Breast epithelium (tissue), 4 donors: Measurements from ENCODE around the gene DIP2A. TPM values are rescaled to one million over a fixed set of nuclear protein-coding genes. Genes with fewer than 3 reads are reported as not detected.

Source experiments
- DNase-seq, 2 donors: peaks; one replicate each; pipeline ENCODE4 v3.0.0-alpha.2; 2019; ENCODE audit warnings: low spot score in 2 of 2
- H3K27ac ChIP-seq, 2 donors: fragments of 200-600 bp; sonication (generic) in 1 of 2; one replicate each; pipeline ENCODE4 v1.5.1; 2016 to 2019; ENCODE audit warnings: mild to moderate bottlenecking in 1 of 2
- H3K27me3 ChIP-seq, 2 donors: fragments of 200-600 bp; sonication (generic) in 1 of 2; one replicate each; pipeline versions ENCODE4 v1.5.1 to v1.6.0; 2017 to 2019; ENCODE audit warnings: control low read depth in 1 of 2, mild to moderate bottlenecking in 1 of 2
- H3K36me3 ChIP-seq: fragments of 200-600 bp; one replicate; pipeline ENCODE4 v1.5.1; 2019
- H3K4me1 ChIP-seq, 2 donors: fragments of 200-600 bp; sonication (generic); one replicate each; pipeline ENCODE4 v1.5.1; 2016 to 2019; ENCODE audit warnings: control low read depth in 1 of 2
- H3K4me3 ChIP-seq, 3 donors: fragments of 200-600 bp; sonication (generic); 1 replicate in 2 of 3; 2 replicates in 1 of 3; pipeline ENCODE4 v1.5.1; 2016 to 2019; ENCODE audit warnings: mild to moderate bottlenecking in 3 of 3, moderate library complexity in 2 of 3
- H3K9me3 ChIP-seq, 2 donors: fragments of 200-600 bp; sonication (generic) in 1 of 2; one replicate each; pipeline ENCODE4 v1.5.1; 2016 to 2019; ENCODE audit warnings: control low read depth in 1 of 2
- CTCF ChIP-seq, 3 donors: fragments of 450-650 bp; IDR thresholded peaks; one replicate each; pipeline ENCODE4 v1.5.1; 2016 to 2017; ENCODE audit warnings: antibody characterized with exemption in 3 of 3, mild to moderate bottlenecking in 3 of 3, moderate library complexity in 3 of 3
- POLR2A ChIP-seq: fragments of 450-650 bp; IDR thresholded peaks from one replicate; pipeline ENCODE4 v1.6.1; 2016; ENCODE audit warnings: antibody characterized with exemption, mild to moderate bottlenecking, moderate library complexity
- POLR2AphosphoS5 ChIP-seq, 3 donors: sonication (generic); formaldehyde crosslinking; IDR thresholded peaks; one replicate each; pipeline ENCODE4 v1.6.1; 2017; ENCODE audit warnings: antibody characterized with exemption in 3 of 3
- intact Hi-C: fragments of 100-400 bp; cut with DNase I; formaldehyde crosslinking; loops from one replicate; pipeline ENCODE4 v1.15.1; 2023; ENCODE audit warnings: low total_unique reads
- total RNA-seq, 3 donors: library from RNA; depleted of rRNA; stranded (reverse); fragments of >200 nt; gene quantifications; one replicate each; pipeline ENCODE4 v1.1.0, GENCODE V29; 2016

The DIP2A gene
- total RNA-seq, 3 donors from 2014 or later, result 32.6 to 43.9 (median 42.0) TPM

GRCh38 chr21:46503922-46504550 lies 45.3 kb downstream of the DIP2A start:
- no peak for DNase-seq
- Histone ChIP-seq H3K27me3 (no peaks in the 10 kb centered on the region), H3K9me3 (no peaks in the 10 kb centered on the region), H3K27ac (no peak overlapping the region), H3K4me3 (no peak overlapping the region), H3K4me1 (no peaks in the 10 kb centered on the region), H3K36me3 (no peaks in the 10 kb centered on the region)
- intact Hi-C loops, result no loop called here
- TF ChIP-seq POLR2A, result no peak
- TF ChIP-seq POLR2AphosphoS5 (IDR thresholded peaks at IDR 0.05), result no peak
- no peak for TF ChIP-seq CTCF (IDR thresholded peaks at IDR 0.05)

- H3K4me1 ChIP-seq, result no peaks in the 10 kb centered on the region
- H3K36me3 ChIP-seq, result no peaks in the 10 kb centered on the region
- intact Hi-C loops, result no loop called here
- H3K4me3 ChIP-seq, result no peak overlapping the region
- no peaks in the 10 kb centered on the region for H3K27me3 ChIP-seq
- H3K27ac ChIP-seq, result no peak overlapping the region
- no peaks in the 10 kb centered on the region for H3K9me3 ChIP-seq
- DNase-seq, result no peak
- TF ChIP-seq CTCF (IDR thresholded peaks at IDR 0.05) (no peak), POLR2A (no peak), POLR2AphosphoS5 (IDR thresholded peaks at IDR 0.05) (no peak)
Observed at GRCh38 chr21:46504666-46505065, 46.0 kb downstream of the DIP2A start.

- Histone ChIP-seq H3K27me3 (no peaks in the 10 kb centered on the region), H3K9me3 (no peaks in the 10 kb centered on the region), H3K36me3 (no peaks in the 10 kb centered on the region), H3K27ac (no peak overlapping the region), H3K4me1 (no peaks in the 10 kb centered on the region), H3K4me3 (no peak overlapping the region)
- no peak for DNase-seq
- TF ChIP-seq CTCF (IDR thresholded peaks at IDR 0.05), result no peak
- no peak for TF ChIP-seq POLR2AphosphoS5 (IDR thresholded peaks at IDR 0.05)
- no peak for TF ChIP-seq POLR2A
- intact Hi-C loops, result no loop called here
Observed at GRCh38 chr21:46507562-46507961, 48.9 kb downstream of the DIP2A start.

- intact Hi-C loops, result no loop called here
- Histone ChIP-seq H3K4me3 (no peak overlapping the region), H3K27ac (no peak overlapping the region), H3K27me3 (no peaks in the 10 kb centered on the region), H3K36me3 (no peaks in the 10 kb centered on the region), H3K4me1 (no peaks in the 10 kb centered on the region), H3K9me3 (no peaks in the 10 kb centered on the region)
- TF ChIP-seq CTCF (IDR thresholded peaks at IDR 0.05) (no peak), POLR2A (no peak), POLR2AphosphoS5 (IDR thresholded peaks at IDR 0.05) (no peak)
- DNase-seq, result no peak
Observed at GRCh38 chr21:46509741-46510502, 51.2 kb downstream of the DIP2A start.

- DNase-seq, result no peak
- no peaks in the 10 kb centered on the region for H3K36me3 ChIP-seq
- intact Hi-C loops, result no loop called here
Observed at GRCh38 chr21:46515109-46515508, 56.4 kb downstream of the DIP2A start.

More at GRCh38 chr21:46515109-46515508, 56.4 kb downstream of the DIP2A start:
- TF ChIP-seq POLR2A, result no peak
- no peak for TF ChIP-seq POLR2AphosphoS5 (IDR thresholded peaks at IDR 0.05)
- no peaks in the 10 kb centered on the region for H3K27me3 ChIP-seq
- no peak overlapping the region for H3K4me3 ChIP-seq
- no peak overlapping the region for H3K27ac ChIP-seq
- no peaks in the 10 kb centered on the region for H3K9me3 ChIP-seq
- H3K4me1 ChIP-seq, result no peaks in the 10 kb centered on the region
